ENCODE data around the gene RFC4. TPM values are rescaled to one million over a fixed set of nuclear protein-coding genes. Genes with fewer than 3 reads are reported as not detected.

Gene RFC4
- total and polyA plus RNA-seq, 2 of the 8 experiments (the other 6 are each of a cell fraction or from before 2014, with no cell fraction given) = 21.8 to 86.9 TPM

- TF ChIP-seq KDM4A (IDR thresholded peaks at IDR 0.05; ENCODE audit: low read depth, low read length, severe bottlenecking) (no peak), JUN (IDR thresholded peaks at IDR 0.05; ENCODE audit: low read depth, low read length) (no peak), SRF (IDR thresholded peaks at IDR 0.05; ENCODE audit: low read depth, low read length) (no peak)
- TF ChIP-seq, protein P1, sequence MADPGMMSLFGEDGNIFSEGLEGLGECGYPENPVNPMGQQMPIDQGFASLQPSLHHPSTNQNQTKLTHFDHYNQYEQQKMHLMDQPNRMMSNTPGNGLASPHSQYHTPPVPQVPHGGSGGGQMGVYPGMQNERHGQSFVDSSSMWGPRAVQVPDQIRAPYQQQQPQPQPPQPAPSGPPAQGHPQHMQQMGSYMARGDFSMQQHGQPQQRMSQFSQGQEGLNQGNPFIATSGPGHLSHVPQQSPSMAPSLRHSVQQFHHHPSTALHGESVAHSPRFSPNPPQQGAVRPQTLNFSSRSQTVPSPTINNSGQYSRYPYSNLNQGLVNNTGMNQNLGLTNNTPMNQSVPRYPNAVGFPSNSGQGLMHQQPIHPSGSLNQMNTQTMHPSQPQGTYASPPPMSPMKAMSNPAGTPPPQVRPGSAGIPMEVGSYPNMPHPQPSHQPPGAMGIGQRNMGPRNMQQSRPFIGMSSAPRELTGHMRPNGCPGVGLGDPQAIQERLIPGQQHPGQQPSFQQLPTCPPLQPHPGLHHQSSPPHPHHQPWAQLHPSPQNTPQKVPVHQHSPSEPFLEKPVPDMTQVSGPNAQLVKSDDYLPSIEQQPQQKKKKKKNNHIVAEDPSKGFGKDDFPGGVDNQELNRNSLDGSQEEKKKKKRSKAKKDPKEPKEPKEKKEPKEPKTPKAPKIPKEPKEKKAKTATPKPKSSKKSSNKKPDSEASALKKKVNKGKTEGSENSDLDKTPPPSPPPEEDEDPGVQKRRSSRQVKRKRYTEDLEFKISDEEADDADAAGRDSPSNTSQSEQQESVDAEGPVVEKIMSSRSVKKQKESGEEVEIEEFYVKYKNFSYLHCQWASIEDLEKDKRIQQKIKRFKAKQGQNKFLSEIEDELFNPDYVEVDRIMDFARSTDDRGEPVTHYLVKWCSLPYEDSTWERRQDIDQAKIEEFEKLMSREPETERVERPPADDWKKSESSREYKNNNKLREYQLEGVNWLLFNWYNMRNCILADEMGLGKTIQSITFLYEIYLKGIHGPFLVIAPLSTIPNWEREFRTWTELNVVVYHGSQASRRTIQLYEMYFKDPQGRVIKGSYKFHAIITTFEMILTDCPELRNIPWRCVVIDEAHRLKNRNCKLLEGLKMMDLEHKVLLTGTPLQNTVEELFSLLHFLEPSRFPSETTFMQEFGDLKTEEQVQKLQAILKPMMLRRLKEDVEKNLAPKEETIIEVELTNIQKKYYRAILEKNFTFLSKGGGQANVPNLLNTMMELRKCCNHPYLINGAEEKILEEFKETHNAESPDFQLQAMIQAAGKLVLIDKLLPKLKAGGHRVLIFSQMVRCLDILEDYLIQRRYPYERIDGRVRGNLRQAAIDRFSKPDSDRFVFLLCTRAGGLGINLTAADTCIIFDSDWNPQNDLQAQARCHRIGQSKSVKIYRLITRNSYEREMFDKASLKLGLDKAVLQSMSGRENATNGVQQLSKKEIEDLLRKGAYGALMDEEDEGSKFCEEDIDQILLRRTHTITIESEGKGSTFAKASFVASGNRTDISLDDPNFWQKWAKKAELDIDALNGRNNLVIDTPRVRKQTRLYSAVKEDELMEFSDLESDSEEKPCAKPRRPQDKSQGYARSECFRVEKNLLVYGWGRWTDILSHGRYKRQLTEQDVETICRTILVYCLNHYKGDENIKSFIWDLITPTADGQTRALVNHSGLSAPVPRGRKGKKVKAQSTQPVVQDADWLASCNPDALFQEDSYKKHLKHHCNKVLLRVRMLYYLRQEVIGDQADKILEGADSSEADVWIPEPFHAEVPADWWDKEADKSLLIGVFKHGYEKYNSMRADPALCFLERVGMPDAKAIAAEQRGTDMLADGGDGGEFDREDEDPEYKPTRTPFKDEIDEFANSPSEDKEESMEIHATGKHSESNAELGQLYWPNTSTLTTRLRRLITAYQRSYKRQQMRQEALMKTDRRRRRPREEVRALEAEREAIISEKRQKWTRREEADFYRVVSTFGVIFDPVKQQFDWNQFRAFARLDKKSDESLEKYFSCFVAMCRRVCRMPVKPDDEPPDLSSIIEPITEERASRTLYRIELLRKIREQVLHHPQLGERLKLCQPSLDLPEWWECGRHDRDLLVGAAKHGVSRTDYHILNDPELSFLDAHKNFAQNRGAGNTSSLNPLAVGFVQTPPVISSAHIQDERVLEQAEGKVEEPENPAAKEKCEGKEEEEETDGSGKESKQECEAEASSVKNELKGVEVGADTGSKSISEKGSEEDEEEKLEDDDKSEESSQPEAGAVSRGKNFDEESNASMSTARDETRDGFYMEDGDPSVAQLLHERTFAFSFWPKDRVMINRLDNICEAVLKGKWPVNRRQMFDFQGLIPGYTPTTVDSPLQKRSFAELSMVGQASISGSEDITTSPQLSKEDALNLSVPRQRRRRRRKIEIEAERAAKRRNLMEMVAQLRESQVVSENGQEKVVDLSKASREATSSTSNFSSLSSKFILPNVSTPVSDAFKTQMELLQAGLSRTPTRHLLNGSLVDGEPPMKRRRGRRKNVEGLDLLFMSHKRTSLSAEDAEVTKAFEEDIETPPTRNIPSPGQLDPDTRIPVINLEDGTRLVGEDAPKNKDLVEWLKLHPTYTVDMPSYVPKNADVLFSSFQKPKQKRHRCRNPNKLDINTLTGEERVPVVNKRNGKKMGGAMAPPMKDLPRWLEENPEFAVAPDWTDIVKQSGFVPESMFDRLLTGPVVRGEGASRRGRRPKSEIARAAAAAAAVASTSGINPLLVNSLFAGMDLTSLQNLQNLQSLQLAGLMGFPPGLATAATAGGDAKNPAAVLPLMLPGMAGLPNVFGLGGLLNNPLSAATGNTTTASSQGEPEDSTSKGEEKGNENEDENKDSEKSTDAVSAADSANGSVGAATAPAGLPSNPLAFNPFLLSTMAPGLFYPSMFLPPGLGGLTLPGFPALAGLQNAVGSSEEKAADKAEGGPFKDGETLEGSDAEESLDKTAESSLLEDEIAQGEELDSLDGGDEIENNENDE (IDR thresholded peaks at IDR 0.05; ENCODE audit: insufficient replicate concordance, low read length) = no peak
These were observed 51.4 kb downstream of the RFC4 start (continued) for GRCh38 chr3:186754871-186755270.

All from H1 (cell line).